BE2C (cell line): ENCODE results near the gene SKIL. TPM values are rescaled to one million over a fixed set of nuclear protein-coding genes. Genes with fewer than 3 reads are reported as not detected.

Experiments
- DNase-seq: peaks from one replicate; pipeline ENCODE4 v3.0.0-alpha.2; 2020
- H3K27me3 ChIP-seq: fragments of 250-450 bp; sonication (Bioruptor Pico); 2 replicates; pipeline ENCODE4 v1.5.1; 2020; ENCODE audit warnings: mild to moderate bottlenecking
- H3K36me3 ChIP-seq: fragments of 250-450 bp; sonication (Bioruptor Pico); 2 replicates; pipeline ENCODE4 v1.5.1; 2020; ENCODE audit warnings: mild to moderate bottlenecking
- H3K4me1 ChIP-seq: fragments of 250-450 bp; sonication (Bioruptor Pico); 2 replicates; pipeline ENCODE4 v1.5.1; 2020
- H3K4me3 ChIP-seq: 2 replicates; pipeline ENCODE4 v1.5.1; 2011; ENCODE audit warnings: low read depth, low read length
- H3K9me3 ChIP-seq: fragments of 250-450 bp; sonication (Bioruptor Pico); 2 replicates; pipeline ENCODE4 v1.5.1; 2020
- polyA plus RNA-seq: library from polyadenylated mRNA; unstranded; fragments of >200 nt; gene quantifications from one replicate; pipeline ENCODE4 v1.2.1, GENCODE V29; 2012; ENCODE audit warnings: low read depth, missing spikeins; ENCODE audit not compliant: insufficient read length, insufficient read depth
- TF ChIP-seq, protein P1 (sequence below): IDR thresholded peaks from 2 replicates; pipeline ENCODE4 v1.5.1; 2012; ENCODE audit warnings: mild to moderate bottlenecking, low read depth, low read length

Gene SKIL, protein sequence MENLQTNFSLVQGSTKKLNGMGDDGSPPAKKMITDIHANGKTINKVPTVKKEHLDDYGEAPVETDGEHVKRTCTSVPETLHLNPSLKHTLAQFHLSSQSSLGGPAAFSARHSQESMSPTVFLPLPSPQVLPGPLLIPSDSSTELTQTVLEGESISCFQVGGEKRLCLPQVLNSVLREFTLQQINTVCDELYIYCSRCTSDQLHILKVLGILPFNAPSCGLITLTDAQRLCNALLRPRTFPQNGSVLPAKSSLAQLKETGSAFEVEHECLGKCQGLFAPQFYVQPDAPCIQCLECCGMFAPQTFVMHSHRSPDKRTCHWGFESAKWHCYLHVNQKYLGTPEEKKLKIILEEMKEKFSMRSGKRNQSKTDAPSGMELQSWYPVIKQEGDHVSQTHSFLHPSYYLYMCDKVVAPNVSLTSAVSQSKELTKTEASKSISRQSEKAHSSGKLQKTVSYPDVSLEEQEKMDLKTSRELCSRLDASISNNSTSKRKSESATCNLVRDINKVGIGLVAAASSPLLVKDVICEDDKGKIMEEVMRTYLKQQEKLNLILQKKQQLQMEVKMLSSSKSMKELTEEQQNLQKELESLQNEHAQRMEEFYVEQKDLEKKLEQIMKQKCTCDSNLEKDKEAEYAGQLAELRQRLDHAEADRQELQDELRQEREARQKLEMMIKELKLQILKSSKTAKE
- 11.9 TPM for polyA plus RNA-seq

DNA sequence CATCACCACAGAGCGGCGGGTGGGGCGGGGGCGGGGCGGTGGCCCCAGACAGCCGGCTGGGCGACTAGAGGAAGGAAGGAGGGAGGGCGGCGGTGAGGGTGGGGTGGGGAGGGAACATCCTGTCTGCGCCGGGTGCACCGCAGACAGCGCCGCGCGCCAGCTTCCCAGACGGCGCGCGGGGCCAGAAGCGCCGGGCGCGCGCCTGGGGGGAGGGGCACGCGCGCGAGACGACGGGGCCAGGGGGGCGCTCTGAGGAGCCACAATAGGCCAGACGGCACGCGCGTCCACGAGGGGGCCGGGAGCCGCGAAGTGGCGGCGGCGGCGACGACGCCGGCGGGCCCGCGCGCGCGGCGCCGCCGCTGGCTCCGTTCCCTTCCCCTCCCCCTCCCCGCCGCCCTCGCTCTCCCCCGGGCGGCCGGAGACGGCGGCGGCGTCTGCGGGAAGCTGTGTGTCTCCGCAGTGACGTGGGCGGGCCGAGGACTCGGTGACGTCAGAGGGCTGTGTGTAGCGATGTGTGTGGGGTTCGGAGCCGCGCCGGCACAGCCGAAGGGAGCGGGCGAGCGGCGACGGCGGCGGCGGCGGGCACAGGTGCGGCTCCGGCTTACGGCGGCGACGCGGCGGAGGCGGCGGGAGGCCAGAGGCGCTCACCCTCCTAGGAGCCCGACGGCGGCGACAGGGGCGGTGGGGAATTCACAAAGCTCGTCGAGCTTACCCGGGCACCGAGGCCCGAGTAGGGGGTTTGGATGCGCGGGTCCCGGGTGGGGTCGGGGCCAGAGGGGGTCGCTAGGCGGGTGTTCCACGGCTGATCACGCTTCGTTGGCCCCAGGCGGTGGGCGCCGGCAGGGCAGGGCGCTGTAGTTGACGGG is at the start of gene SKIL:
TSS of gene SKIL (plus strand) at position 540 of the 866 bp plus-strand sequence. CDS start 2,617 bp downstream, outside the sequence.
- peak; percentile 98 for DNase-seq
- TF ChIP-seq, protein P1, sequence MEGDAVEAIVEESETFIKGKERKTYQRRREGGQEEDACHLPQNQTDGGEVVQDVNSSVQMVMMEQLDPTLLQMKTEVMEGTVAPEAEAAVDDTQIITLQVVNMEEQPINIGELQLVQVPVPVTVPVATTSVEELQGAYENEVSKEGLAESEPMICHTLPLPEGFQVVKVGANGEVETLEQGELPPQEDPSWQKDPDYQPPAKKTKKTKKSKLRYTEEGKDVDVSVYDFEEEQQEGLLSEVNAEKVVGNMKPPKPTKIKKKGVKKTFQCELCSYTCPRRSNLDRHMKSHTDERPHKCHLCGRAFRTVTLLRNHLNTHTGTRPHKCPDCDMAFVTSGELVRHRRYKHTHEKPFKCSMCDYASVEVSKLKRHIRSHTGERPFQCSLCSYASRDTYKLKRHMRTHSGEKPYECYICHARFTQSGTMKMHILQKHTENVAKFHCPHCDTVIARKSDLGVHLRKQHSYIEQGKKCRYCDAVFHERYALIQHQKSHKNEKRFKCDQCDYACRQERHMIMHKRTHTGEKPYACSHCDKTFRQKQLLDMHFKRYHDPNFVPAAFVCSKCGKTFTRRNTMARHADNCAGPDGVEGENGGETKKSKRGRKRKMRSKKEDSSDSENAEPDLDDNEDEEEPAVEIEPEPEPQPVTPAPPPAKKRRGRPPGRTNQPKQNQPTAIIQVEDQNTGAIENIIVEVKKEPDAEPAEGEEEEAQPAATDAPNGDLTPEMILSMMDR, result no peak
- peaks cover 26% of the 10 kb centered on the region for H3K36me3 ChIP-seq
- peak within 1 kb of the TSS; percentile 90 for H3K4me3 ChIP-seq
- no peaks in the 10 kb centered on the region for H3K9me3 ChIP-seq
- no peaks in the 10 kb centered on the region for H3K27me3 ChIP-seq
- peaks cover 13% of the 10 kb centered on the region for H3K4me1 ChIP-seq

DNA sequence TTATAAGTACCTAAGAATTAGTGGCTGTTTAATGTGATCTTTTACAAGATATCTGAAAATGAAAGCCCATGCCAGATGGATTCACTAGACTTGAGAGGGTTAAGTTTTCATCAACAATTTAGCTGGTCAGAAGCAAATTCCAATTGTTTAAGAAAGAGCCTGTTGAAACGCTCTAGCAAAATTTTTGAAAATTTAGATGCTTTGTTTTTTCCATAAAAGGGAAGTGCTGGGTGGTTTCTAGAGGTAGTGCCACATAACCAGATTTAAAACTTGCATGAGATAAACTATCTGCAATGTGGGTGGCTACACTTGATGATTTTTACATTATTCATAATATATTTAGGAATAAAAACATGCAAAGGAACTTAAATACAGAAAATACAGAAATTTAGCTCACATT is 48.5 kb upstream of the SKIL start:
- H3K4me3 ChIP-seq, result no peak overlapping the region
- no peaks in the 10 kb centered on the region for H3K27me3 ChIP-seq
- peaks cover 3% of the 10 kb centered on the region for H3K4me1 ChIP-seq
- DNase-seq, result no peak
- TF ChIP-seq, protein P1, result no peak
- H3K36me3 ChIP-seq, result no peaks in the 10 kb centered on the region
- H3K9me3 ChIP-seq, result no peaks in the 10 kb centered on the region

- no peaks in the 10 kb centered on the region for H3K27me3 ChIP-seq
- H3K4me3 ChIP-seq, result no peak overlapping the region
- no peaks in the 10 kb centered on the region for H3K36me3 ChIP-seq
- no peaks in the 10 kb centered on the region for H3K9me3 ChIP-seq
- no peak for DNase-seq
- TF ChIP-seq, protein P1, result no peak
- no peaks in the 10 kb centered on the region for H3K4me1 ChIP-seq
Measured at GRCh38 chr3:170317954-170318353, 39.6 kb upstream of the SKIL start.

- Histone ChIP-seq H3K27me3 (no peaks in the 10 kb centered on the region), H3K4me1 (no peaks in the 10 kb centered on the region), H3K4me3 (no peak overlapping the region), H3K9me3 (no peaks in the 10 kb centered on the region), H3K36me3 (no peaks in the 10 kb centered on the region)
- no peak for DNase-seq
- TF ChIP-seq, protein P1, result no peak
Measured at GRCh38 chr3:170320461-170321121, 36.9 kb upstream of the SKIL start.

- TF ChIP-seq, protein P1, result no peak
- Histone ChIP-seq H3K27me3 (no peaks in the 10 kb centered on the region), H3K4me3 (no peak overlapping the region), H3K9me3 (no peaks in the 10 kb centered on the region), H3K4me1 (no peaks in the 10 kb centered on the region), H3K36me3 (no peaks in the 10 kb centered on the region)
- no peak for DNase-seq
Measured at GRCh38 chr3:170321321-170322034, 36.0 kb upstream of the SKIL start.
